Measurements from ENCODE around the gene TWNK.

TWNK gene

GRCh38 chr10:101032637-101033224, 45.4 kb downstream of the TWNK start (continued):
- no peak for TF ChIP-seq PRDM2 (tag by site-specific recombination; IDR thresholded peaks at IDR 0.05; ENCODE audit: borderline replicate concordance)
- no peak for TF ChIP-seq ZNF658 (tag by site-specific recombination; IDR thresholded peaks at IDR 0.05)
- 0 out of 2 replicates have a peak, but pooled peaks have one; percentile 41 for TF ChIP-seq ZNF10 (tag by site-specific recombination; IDR thresholded peaks at IDR 0.05)
- TF ChIP-seq ZFP69B (tag by site-specific recombination; IDR thresholded peaks at IDR 0.05): peak; percentile 38
- TF ChIP-seq ZNF677 (tag by site-specific recombination; IDR thresholded peaks at IDR 0.05): no peak
- TF ChIP-seq MYNN (tag by site-specific recombination; IDR thresholded peaks at IDR 0.05; ENCODE audit: borderline replicate concordance): no peak
- TF ChIP-seq ZNF391 (tag by site-specific recombination; IDR thresholded peaks at IDR 0.05; ENCODE audit: borderline replicate concordance, low read depth): no peak
- peak; percentile 9; the same call in 1 of the 2 replicates for TF ChIP-seq PRDM10 (tag by site-specific recombination; IDR thresholded peaks at IDR 0.05)
- no peak for TF ChIP-seq ZNF530 (tag by site-specific recombination; IDR thresholded peaks at IDR 0.05; ENCODE audit: low read depth)
- TF ChIP-seq ZNF692 (tag by site-specific recombination; IDR thresholded peaks at IDR 0.05): peak; percentile 61
- no peak for TF ChIP-seq ZNF341 (tag by site-specific recombination; IDR thresholded peaks at IDR 0.05; ENCODE audit: low read depth)
- TF ChIP-seq ZNF701 (tag by site-specific recombination; IDR thresholded peaks at IDR 0.05): no peak
- no peak for TF ChIP-seq ZNF473 (tag by site-specific recombination; IDR thresholded peaks at IDR 0.05)
- TF ChIP-seq KLF17 (tag by site-specific recombination; IDR thresholded peaks at IDR 0.05): peak; percentile 77
- TF ChIP-seq ZNF354C (tag by site-specific recombination; IDR thresholded peaks at IDR 0.05; ENCODE audit: borderline replicate concordance, low read depth): no peak
- TF ChIP-seq GLI2 (tag by site-specific recombination; IDR thresholded peaks at IDR 0.05; ENCODE audit: borderline replicate concordance, low read depth): no peak
- peak; percentile 85 for TF ChIP-seq ZNF449 (tag by site-specific recombination; IDR thresholded peaks at IDR 0.05)
- TF ChIP-seq REST (tag by site-specific recombination; IDR thresholded peaks at IDR 0.05): no peak
